ENCODE results near the gene L3MBTL4.

DNA sequence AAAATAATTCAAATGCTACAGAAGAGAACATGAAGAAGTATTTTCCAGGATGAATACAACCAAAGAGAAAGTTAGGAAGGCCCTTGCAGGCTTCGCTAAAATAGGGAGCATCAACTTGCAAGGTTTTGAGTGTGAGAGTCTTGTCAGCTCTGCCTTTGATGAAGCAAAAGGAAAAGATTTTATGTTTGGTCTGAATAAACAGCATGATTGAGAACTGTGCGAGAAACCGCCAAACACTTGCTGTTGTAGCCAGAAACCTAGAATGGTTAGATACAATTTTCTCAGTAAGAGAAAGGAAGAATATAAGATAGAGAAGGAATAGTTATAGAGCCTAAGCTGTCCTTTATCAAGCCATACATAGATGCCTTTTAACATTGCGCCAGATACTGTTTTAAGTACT, 163.6 kb downstream of the L3MBTL4 start:
- TF ChIP-seq EZH2 (IDR thresholded peaks at IDR 0.05): no peak
- TF ChIP-seq, protein P1, sequence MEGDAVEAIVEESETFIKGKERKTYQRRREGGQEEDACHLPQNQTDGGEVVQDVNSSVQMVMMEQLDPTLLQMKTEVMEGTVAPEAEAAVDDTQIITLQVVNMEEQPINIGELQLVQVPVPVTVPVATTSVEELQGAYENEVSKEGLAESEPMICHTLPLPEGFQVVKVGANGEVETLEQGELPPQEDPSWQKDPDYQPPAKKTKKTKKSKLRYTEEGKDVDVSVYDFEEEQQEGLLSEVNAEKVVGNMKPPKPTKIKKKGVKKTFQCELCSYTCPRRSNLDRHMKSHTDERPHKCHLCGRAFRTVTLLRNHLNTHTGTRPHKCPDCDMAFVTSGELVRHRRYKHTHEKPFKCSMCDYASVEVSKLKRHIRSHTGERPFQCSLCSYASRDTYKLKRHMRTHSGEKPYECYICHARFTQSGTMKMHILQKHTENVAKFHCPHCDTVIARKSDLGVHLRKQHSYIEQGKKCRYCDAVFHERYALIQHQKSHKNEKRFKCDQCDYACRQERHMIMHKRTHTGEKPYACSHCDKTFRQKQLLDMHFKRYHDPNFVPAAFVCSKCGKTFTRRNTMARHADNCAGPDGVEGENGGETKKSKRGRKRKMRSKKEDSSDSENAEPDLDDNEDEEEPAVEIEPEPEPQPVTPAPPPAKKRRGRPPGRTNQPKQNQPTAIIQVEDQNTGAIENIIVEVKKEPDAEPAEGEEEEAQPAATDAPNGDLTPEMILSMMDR (IDR thresholded peaks at IDR 0.05): no peak

Measured in neural progenitor cell (in vitro differentiated cells).